GM21717 (cell line): ENCODE measurements around the gene ZFYVE27.

Source experiments
- ATAC-seq: cut with Tn5 transposase; IDR thresholded peaks from one replicate; pipeline ENCODE4 v1.9.1; 2021; ENCODE audit warnings: mild to moderate bottlenecking, moderate library complexity; ENCODE audit not compliant: unreplicated experiment

The ZFYVE27 gene

DNA sequence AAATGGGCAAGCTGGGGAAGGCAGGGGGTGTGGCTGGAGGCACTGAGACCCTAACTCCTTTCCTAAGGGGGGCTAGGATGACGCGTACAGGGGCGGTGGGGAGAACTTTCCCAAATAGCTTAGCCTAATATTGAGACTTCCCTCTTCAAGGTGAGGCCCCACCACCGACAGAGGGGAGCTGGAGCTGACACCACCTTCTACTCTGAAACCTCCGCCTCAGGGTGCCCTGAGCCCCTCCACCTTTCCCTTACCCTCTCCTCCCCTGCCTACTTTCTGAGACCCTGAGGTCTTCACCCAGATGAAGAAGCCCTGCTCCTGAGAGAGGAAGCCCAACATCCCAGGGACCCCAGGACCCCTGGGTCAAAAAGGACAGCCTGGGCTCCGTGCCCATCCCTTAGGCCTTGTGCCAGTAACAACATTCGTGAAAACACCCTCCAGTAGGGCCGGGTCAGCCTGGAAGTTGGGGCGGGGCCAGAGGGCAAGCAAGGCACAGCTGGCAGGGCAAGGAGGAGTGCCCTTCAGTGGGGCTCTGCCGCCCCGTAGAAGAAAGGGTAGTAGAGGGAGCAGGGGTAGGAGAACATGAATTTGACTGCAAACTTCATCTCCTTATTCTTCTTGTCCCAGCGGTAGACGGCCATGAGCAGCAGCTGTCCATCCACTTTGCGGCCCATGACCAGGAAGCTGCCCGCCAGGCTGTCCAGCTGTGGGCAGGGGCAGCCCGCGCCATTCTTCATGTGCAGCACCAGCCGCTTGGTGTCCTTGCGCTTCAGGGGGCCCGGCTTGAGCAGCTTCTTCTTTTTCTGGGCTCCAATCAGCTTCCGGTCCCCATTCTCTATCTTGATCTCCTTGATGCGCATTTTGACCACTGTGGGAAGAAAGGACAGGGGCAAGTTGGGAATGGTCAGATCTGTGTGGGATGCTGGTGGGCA is 30.3 kb downstream of the ZFYVE27 start:
- ATAC-seq, result no peak

DNA sequence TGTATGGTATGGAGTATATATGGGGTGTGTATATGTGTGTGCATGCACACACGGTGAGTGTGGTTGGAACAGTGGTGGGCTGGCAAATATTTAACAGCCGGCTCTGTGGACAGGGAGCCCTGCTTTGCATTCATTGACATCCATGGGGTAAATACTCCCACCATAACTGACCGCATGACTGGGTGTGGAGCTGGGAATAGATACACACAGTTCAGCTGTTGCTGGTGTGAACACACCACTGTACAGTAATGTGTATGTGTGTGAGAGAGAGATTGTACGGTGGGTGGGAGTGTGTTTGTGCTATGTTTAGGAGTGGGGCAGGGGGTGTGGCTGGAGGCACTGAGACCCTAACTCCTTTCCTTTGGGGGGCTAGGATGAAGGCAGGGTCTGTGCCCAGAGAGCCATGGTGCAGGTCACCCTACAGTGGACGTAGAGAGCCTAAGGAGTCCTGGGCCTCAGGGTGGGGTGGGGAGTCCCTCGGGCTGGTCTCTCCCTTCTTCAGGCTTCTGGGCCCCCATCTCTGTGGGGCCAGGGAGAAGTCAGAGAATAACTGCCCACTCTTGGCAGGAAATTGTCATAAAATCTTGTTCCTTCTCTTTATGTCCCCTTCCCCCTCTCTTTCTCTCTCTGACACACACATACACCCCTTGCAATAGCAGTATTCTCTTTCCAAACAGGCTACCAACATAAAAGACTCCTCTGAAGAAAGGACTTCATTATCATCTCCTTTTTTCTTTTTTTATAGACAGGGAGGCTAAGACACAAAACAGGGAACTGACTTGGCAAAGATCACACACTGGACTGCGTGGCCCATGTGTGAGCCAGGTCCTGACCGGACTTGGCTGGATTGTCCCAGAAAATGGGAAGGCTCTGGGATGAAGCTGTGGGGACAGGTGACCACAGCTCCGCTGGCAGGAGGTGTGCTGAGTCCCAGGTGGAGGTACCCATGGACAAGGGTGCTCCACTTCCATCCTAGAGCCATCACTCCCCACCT is 31.7 kb downstream of the ZFYVE27 start:
- ATAC-seq, result no peak

DNA sequence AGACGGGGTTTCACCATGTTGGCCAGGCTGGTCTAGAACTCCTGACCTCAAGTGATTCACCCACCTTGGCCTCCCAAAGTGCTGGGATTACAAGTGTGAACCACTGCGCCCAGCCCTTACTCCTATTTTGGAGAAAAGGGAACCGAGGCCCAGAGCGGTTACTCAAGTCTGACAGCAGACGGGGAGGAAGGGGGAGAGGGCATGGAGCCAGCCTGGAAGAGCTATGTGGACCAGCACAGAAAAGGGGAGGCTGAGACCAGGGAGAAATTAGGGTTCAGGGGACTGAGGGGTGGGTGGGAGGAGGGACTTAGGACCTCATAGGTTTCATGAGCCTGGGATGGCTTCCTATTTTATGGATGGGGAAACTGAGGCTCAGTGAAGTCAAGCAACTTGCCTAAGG is 33.3 kb downstream of the ZFYVE27 start:
- no peak for ATAC-seq

DNA sequence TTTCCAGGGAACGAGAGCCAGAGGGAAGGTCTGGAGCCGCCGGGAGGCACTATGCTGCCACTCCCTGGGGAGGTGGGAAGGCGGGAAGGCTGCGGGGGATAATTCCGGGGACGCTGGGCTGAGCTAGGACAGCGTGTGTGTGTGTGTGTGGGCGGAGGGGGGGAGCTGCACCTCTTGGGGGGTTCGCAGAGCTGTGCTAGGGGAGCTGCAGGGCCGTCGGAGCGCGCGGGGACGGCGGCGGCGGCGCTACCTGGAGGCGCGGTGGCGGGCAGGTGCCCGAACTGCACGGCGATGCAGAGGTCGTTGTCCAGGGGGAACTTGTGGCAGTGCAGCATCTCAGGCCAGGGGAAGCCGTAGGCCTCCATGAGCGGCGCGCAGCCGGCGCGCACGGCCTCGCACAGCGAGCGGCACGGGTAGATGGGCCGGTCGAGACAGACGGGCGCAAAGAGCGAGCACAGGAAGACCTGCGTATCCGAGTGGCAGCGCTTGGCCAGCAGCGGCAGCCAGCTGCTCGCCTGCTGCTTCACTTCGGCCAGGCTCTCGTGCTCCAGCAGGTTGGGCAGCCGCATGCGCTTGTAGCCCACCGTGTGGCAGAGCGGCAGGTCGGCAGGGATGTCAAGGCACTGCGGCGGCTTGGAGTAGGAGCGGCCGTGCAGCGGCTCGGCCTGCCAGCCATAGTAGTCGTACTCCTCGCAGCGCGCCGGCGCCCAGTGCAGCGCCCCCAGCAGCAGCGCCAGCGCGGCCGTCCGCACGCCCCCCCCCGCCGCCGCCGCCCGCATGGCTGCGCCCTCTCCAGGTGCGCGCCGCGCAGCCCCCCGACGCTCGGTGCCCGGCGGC is 34.3 kb downstream of the ZFYVE27 start:
- no peak for ATAC-seq

DNA sequence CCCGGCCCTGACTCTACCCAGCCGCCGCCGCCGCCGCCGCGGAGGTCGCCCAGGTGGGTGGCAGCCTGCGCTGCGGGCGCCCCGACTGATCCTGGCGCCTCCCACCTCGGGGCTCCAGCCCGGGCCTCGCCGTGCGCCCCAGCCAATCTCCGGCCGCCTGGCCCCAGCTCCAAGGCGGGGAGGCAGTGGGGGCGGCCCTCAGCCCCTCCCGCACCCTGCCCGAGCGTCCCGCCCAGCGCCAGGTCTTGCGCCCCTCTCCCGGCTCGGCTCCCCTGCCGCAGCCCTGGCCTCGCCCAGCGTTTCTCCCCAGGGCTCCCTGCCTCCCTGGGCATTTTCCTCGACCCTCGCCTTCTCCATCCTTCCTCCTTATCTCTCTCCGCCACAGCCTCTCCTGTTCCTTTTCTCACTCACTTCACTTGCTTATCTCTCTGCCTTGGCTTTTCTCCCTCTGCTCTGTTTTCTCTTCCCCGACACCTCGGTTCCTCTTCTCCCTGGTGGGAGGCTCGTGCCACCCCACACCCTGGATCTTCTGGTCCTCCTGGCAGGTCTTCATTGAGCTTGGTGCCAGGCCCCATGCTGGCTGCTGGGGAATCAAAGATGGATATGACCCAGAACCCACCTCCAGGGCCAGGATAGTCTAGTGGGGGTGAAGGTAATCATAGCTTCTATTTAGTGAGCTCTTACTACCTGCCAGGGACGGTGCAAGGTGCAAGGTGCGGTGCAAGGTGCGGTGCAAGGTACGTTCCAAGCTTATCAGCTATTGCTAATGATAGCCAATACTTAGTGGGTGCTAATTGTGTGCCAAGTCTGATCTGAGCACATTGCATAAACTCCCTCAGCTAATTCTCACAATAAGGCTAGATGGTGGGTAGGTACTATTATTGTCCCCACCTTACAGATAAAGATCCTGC is 35.2 kb downstream of the ZFYVE27 start, which contains the start of gene SFRP5:
SFRP5 (minus strand) TSS at position 87 of the 911 bp plus-strand sequence. CDS start 166 bp downstream, outside the sequence.
- ATAC-seq, result no peak

DNA sequence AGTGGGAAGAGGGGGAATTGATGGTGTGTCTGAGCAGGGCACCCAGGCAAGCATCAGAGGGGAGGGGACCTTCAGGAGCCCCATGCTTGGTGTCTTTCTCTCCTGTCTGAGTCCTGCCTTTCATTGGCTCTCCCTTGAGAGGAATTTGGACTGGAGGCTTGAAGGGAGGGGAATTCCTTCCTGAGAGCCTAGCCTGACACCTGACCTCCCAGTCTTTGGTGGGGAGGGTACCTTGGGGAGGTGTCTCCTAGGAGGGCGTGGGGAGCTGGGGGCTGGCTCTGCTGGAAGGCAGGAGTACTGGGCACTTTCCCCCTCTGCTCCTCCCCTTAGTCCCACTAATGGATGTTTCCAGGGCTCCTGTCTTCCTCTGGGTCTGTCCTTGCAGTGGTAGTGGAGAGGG is 36.2 kb downstream of the ZFYVE27 start:
- ATAC-seq, result no peak

DNA sequence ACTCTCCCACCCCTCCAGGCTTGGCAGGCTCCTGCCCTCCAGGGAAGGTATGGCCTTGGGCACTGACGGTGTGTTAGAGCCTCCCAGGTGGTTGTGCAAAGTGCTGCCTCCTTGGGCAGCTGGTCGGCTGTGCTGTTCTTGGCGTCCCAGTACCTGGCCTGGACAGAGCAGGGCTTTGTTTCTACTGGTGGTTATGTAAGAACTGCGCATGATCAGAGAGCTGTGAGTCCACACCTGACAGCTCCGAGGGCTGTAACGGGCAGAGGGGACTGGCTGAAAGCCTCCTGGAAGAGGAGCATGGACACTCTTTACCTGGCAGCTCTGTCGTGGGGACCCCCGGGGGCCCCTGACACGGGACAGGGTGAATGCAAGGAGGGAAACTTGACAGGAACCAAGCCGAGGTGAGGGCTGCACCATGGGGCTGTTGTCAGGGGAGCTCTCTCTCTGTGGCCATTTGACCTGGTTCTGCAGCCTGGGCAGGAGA is 37.9 kb downstream of the ZFYVE27 start:
- ATAC-seq, result no peak

DNA sequence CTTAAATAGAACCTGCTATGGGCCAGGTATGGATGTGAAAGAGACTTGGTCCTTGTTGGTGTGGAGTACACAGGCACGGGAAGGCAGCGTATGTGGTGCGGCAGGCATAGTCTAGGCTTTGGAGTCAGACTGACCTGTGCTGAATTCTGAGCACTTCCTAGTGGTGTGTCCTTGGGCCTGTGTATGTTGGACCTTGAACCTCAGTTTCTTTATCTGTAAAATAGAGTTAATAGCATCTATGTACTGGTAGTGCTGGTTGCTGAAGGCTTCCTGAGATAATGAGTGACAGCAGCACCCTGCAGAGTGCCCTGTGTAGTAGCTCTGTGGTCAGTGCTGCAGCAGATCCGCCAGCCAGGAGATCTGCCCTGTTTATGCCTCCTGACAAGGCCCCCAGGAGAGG is 40.2 kb downstream of the ZFYVE27 start:
- no peak for ATAC-seq

DNA sequence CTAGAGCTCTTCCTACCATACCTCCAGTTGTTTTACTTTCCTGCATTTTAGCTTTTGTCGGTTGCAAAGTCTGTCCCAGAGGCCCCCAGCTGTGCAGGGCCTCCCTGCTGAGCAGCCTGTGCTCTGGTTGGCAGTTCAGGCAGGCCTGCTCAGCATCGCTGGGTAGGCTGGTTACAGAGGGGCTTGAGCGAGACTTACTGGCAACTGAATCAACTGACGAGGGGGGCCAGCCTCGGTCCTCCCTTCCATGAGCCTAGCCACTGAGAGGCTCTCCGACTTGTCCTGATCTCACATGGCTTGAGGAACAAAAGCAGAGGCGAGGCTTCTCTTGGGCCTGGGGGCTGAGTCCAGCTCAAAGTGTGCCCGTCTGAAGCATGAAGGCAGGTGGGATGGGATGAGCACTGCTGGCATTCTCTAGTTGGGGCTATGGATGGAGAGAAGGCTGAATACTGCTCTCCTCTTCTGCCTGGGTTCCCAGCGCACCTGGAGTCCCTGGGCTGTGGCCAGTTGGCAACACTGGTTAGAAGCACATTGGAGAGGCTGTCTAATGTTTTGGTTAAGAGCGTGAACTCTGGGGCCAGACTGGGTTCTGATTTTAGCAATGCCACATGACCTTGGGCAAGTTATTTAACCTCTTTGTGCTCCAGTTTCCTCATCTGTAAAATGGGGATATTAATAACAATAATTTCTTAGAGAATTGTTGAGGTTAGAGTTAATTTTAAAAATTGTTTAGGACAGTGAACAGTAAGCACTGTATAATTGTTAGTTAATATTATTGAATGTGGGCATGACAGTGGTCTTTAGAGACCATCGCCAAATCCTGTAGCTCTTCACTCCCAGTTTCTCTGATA is 41.7 kb downstream of the ZFYVE27 start:
- no peak for ATAC-seq

DNA sequence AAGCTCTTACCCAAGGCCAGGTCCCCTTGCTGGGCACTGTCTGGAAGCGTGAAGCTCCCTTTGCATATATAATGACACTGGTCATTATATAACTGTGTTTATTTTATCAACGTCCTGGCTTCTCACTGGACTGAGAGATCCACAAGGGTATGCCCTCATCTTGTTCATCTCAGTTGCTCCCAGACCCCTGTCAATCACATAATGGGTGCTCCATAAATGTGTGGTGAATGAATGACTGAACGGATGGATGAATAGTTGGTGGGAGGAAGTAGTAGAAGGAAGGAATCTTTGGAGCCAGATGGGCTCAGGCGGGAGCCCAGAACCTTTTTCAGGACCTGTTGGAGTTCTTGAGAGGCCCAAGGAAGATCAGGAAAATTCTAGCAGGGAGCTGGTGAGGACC is 42.6 kb downstream of the ZFYVE27 start:
- no peak for ATAC-seq

DNA sequence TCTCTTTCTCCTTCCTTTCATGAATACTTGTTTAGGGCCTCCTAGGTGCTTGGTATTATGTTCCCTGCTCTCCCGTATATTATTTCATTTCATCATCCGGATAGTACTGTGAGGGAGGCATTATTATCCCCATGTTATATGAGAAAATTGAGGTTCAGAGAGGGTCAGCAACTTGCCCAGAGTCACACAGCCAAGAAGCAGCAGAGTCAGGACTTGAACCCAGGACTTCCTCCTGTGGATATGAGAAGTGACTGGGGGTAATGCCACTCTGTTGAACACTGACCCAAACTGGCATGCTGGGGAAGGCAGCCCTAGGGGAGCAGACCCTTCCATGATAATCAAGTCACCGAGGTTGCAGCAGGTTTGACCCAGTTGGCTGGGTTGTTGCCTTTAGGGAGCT is 43.0 kb downstream of the ZFYVE27 start:
- ATAC-seq, result no peak

DNA sequence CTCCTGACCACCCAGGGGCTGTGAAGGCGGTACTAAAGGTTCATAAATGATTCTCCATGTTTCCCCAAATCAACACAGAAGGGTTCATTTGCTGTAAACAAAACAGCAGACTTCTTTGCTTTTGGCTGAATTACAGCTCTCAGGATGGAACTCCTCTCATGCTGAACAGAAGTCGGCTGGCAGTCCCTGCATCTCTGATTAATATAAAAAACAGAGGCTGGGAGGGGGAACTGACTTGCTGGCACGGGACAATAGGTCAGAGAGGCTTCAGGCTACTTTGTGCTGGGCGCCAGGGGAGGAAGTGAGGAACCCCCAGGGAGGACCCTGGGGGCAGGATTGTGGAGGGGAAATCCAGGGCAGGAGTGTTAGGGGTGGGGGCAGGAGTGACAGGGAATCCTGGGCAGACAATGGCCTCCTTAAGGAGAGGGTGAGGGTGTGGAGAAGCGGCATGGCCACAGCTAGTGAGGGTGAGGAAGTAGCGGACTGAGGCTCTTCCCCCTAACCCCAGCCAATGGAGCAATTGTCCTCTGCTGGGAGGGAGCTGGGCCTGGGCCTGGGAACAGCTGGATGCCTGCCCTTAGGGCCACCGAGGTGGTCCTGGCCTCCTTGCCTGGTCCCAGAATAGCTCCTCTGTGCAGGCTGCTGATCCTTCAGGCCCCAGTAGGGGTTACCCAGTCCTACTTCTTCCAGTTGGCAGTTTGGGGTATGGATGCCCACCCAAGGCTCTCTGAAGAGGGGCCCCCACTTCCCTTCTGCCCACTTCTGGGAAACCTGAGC is 44.1 kb downstream of the ZFYVE27 start:
- no peak for ATAC-seq

DNA sequence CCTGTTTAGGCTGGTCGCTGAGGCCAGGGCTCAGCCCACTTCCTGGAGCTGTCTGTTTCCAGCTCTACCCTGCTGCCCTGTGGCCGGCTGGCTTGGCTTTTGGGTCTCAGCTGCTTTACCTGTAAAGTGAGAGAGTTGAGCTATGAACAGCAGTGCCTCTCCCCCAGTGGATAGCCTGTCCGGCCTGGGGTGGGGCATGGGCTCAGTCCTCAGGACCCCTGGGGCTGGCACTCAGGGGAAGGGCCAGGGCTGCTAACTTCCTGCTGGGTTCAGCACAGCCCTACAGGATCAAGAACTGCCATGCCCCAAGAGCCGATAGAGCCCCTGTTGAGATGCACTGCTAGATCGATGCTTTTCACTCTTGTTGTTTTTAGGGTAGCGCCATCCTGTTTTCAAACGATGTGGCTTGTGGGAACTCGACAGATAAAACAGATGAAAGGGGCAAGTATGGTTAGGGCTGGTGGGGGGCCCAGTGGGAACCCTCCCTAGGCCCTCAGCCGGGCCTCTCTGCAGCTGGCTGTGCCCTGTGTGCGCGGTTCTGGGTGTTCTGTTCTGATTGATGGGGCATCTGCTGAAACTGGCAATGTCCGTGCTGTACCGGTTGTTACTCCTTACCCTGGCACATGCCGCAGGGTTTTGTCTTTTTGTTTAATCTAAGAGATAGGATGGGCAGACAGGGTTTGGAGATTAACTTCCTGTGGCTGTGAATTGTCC is 44.8 kb downstream of the ZFYVE27 start:
- no peak for ATAC-seq

DNA sequence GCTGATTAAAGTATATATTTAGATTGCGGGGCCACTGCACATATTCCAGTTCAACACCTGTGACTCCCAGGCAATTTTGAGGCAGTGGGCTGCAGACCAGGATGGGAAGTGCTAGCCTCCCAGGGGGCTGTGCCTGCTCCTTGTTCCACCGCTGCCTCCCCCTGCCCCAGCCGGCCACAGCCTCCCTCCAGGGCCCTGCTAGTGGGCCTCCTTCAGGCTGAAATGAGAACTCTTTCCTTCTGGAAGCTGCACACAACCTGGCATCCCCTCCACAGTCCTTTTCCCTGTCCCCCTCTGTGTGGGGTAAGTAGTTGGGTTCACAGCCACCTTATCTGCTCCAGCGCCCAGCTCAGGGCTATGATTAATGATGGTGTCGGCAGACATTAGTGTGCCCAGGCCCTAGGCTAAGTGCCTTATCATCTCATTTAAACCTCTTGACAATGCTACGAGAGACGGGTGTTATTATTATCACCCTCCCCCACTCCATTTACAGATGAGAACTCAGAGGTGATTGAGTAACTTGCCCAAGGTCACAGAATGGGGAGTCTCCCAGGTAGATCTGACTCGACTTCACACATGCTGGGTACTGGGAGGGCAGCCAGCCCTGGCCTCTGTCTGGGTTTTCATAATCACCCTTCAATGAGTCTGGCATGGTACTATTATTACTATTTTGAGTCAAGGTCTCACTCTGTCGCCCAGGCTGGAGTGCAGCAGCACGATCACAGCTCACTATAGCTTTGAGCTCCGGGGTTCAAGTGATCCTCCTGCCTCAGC is 45.7 kb downstream of the ZFYVE27 start:
- no peak for ATAC-seq

DNA sequence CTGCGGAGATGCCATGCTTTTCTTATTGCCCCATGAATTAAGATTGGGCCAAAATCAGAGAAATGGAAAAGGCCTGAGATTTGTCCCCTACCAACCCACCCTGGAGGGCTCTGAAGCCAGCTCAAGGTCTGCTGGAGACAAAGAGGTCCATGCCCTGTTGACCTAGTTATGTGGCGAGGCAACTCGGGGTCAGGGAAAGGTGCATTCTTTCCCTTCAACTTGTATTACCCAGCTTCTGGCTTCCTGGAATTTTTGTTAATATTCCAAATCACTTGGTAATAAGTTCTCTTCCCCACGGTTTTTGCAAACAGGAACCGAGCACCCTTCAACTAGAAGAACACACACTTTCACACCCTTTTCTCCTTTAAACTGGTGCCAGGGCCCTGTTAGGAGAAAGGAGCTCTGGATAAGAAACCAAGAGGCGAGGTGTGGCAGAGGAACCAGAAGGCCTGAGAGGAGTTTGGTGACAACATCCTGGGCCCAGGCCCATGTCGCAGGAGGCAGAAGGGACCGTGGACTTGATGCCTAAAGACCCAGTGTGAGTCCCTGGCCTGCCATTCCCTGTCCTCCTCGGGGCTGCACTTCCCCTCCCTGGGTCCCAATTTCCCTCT is 47.4 kb downstream of the ZFYVE27 start:
- no peak for ATAC-seq

DNA sequence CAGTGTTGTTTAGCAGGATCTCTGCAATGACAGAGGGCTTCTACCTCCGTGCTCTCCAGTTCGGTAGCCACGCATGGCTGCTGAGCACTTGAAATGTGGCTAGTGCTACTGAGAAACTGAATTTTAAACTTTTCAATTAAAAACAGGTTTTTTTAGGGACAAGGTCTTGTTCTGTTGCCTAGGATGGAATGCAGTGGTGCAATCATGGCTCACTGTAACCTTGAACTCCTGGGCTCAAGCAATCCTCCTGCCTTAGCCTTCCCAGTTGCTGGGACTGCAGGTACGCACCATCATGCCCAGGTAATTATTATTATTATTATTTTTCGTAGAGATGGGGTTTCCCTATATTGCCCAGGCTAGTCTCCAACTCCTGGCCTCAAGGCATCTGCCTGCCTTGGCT is 48.3 kb downstream of the ZFYVE27 start:
- no peak for ATAC-seq
